Thoracic aorta (tissue), 2 donors: ENCODE measurements around the gene TTBK1. TPM values are rescaled to one million over a fixed set of nuclear protein-coding genes. Genes with fewer than 3 reads are reported as not detected.

Experiments
- ATAC-seq: fragments of 150-250 bp; one replicate; pipeline ENCODE4 v1.8.0; 2017; ENCODE audit warnings: low read depth; ENCODE audit not compliant: insufficient number of reproducible peaks, low FRiP score
- DNase-seq: peaks from one replicate; pipeline ENCODE4 v3.0.0-alpha.2; 2020; ENCODE audit warnings: low spot score
- H3K27ac ChIP-seq, 2 donors: fragments of 200-600 bp; sonication (generic); 1 replicate in 1 of 2; 2 replicates in 1 of 2; pipeline ENCODE4 v1.5.1; 2016; ENCODE audit warnings: mild to moderate bottlenecking in 2 of 2, moderate library complexity in 2 of 2
- H3K27me3 ChIP-seq: fragments of 200-600 bp; sonication (generic); replicated peaks from 2 replicates; pipeline ENCODE4 v1.6.0; 2016; ENCODE audit warnings: mild to moderate bottlenecking; ENCODE audit not compliant: insufficient read depth
- H3K36me3 ChIP-seq: fragments of 200-600 bp; sonication (generic); one replicate; pipeline ENCODE4 v1.5.1; 2016
- H3K4me1 ChIP-seq, 2 donors: fragments of 200-600 bp; sonication (generic); 1 replicate in 1 of 2; 2 replicates in 1 of 2; pipeline versions ENCODE4 v1.5.1 to v1.6.0; 2016; ENCODE audit warnings: low read depth in 2 of 2, mild to moderate bottlenecking in 1 of 2; ENCODE audit not compliant: control insufficient read depth in 1 of 2
- H3K4me3 ChIP-seq: fragments of 200-600 bp; sonication (generic); 2 replicates; pipeline ENCODE4 v1.5.1; 2016; ENCODE audit warnings: mild to moderate bottlenecking
- H3K9me3 ChIP-seq: fragments of 200-600 bp; sonication (generic); 2 replicates; pipeline ENCODE4 v1.5.1; 2016
- total RNA-seq, 2 donors: library from RNA; depleted of rRNA; stranded (reverse); fragments of >200 nt; gene quantifications; one replicate each; pipeline versions ENCODE4 v1.1.0 to v1.2.3, GENCODE V29; 2016
- TF ChIP-seq, protein P1 (sequence below): fragments of 200-600 bp; sonication (generic); IDR thresholded peaks from one replicate; pipeline ENCODE4 v1.5.1; 2019; ENCODE audit warnings: antibody characterized with exemption

The TTBK1 gene
- total RNA-seq, 2 donors from 2014 or later, result not detected

DNA sequence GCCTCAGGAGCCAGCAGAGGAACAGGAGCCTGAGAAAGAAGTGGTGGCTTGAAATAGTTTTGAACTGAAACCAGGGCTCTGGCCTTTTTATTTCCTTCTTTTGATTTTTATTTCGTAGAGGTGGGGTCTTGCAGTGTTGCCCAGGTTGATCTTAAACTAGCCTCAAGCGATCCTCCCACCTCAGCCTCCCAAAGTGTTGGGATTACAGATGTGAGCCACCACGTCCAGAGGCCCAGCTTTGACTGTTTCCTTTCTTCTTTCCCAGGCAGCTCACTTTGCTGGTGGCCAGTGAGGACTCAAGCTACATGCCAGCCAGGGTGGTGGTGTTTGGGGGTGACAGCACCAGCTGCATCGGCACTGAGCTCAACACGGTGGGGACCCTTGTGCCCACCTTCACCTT lies 40.8 kb upstream of the TTBK1 start:
- Histone ChIP-seq H3K36me3 (peaks cover 19% of the 10 kb centered on the region), H3K27ac (no peak overlapping the region), H3K4me1 (no peaks in the 10 kb centered on the region), H3K27me3 (no peaks in the 10 kb centered on the region), H3K4me3 (no peak overlapping the region), H3K9me3 (no peaks in the 10 kb centered on the region)
- TF ChIP-seq, protein P1, sequence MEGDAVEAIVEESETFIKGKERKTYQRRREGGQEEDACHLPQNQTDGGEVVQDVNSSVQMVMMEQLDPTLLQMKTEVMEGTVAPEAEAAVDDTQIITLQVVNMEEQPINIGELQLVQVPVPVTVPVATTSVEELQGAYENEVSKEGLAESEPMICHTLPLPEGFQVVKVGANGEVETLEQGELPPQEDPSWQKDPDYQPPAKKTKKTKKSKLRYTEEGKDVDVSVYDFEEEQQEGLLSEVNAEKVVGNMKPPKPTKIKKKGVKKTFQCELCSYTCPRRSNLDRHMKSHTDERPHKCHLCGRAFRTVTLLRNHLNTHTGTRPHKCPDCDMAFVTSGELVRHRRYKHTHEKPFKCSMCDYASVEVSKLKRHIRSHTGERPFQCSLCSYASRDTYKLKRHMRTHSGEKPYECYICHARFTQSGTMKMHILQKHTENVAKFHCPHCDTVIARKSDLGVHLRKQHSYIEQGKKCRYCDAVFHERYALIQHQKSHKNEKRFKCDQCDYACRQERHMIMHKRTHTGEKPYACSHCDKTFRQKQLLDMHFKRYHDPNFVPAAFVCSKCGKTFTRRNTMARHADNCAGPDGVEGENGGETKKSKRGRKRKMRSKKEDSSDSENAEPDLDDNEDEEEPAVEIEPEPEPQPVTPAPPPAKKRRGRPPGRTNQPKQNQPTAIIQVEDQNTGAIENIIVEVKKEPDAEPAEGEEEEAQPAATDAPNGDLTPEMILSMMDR, result no peak
- DNase-seq (no peak), ATAC-seq (no peak)

DNA sequence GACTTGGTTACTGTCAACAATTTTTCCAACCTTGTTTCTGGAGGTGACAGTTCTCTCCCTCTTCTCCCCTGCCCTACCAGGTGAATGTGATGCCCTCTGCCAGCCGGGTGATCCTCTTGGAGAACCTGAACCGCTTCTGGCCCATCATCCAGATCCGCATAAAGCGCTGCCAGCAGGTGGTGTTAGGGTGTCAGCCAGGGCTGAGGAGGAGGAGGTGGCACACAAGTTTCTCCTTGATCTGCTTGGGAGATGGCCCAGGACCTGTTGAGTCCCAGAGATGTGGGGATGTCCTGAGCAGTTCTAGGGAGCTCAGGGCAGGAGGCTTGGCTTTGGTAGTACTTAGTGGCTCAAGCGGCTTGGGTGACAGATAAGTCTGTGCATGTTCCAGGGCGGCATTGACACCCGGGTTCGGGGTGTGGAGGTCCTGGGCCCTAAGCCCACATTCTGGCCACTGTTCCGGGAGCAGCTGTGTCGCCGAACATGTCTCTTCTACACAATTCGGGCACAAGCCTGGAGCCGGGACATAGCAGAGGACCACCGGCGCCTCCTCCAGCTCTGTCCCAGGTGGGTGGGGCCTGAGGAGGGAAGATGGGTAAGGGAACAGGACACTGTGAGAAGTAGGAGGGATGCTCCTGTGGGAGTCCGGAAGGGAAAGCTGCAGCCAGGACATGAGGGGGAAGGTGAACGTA lies 40.1 kb upstream of the TTBK1 start:
- ATAC-seq, result no peak
- Histone ChIP-seq H3K27me3 (no peaks in the 10 kb centered on the region), H3K27ac (no peak overlapping the region), H3K4me3 (no peak overlapping the region), H3K4me1 (no peaks in the 10 kb centered on the region), H3K36me3 (peaks cover 14% of the 10 kb centered on the region), H3K9me3 (no peaks in the 10 kb centered on the region)
- TF ChIP-seq, protein P1, result no peak
- no peak for DNase-seq

DNA sequence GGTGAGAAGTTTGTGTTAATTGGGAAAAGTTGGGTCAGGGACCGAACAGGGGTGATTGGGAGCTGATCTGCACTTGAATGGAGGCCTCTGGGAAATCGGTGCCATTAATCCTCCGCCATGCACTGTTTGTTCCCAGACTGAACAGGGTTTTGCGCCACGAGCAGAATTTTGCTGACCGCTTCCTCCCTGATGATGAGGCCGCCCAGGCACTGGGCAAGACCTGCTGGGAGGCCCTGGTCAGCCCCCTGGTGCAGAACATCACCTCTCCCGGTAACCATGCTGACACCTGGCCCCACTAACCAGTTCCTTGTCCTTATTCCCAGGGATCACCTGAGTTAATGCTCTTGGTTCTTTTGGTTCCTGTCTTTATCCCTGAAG lies 39.6 kb upstream of the TTBK1 start:
- H3K27me3 ChIP-seq, result no peaks in the 10 kb centered on the region
- ATAC-seq (no peak), DNase-seq (no peak)
- H3K4me1 ChIP-seq, result no peaks in the 10 kb centered on the region
- TF ChIP-seq, protein P1, result no peak
- no peaks in the 10 kb centered on the region for H3K9me3 ChIP-seq
- peaks cover 14% of the 10 kb centered on the region for H3K36me3 ChIP-seq
- no peak overlapping the region for H3K27ac ChIP-seq
- H3K4me3 ChIP-seq, result no peak overlapping the region

DNA sequence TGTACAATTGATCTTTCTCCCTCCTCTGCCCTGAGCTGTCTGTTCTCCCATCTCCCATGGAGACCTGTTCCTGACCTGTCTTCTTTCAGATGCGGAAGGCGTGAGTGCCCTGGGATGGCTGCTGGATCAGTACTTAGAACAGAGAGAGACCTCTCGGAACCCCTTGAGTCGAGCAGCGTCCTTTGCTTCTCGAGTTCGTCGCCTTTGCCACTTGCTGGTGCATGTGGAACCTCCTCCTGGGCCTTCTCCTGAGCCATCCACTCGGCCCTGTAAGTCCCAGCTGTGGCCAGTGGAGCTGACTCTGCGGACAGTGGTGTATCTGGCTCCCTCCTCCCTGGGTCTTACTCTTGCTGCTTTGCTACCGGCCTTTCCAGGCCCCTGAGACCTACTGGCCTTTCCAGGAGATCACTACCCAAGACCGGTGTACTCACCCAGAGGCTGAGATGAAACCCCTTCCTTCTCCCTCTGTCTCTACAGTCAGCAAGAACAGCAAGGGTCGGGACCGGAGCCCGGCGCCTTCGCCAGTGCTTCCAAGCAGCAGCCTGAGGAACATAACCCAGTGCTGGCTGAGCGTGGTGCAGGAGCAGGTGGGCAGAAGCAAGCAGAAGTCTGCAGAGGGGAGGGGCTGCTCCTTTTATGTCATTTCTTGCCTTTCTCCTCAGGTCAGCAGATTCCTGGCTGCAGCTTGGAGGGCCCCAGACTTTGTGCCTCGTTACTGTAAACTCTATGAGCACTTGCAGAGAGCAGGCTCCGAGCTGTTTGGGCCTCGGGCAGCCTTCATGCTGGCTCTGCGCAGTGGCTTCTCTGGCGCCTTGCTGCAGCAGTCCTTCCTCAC lies 38.8 kb upstream of the TTBK1 start:
- ATAC-seq (no peak), DNase-seq (no peak)
- H3K9me3 ChIP-seq, result no peaks in the 10 kb centered on the region
- TF ChIP-seq, protein P1, result no peak
- H3K27me3 ChIP-seq, result no peaks in the 10 kb centered on the region
- no peak overlapping the region for H3K4me3 ChIP-seq
- H3K4me1 ChIP-seq, result no peaks in the 10 kb centered on the region
- H3K27ac ChIP-seq, result no peak overlapping the region
- peaks cover 14% of the 10 kb centered on the region for H3K36me3 ChIP-seq

DNA sequence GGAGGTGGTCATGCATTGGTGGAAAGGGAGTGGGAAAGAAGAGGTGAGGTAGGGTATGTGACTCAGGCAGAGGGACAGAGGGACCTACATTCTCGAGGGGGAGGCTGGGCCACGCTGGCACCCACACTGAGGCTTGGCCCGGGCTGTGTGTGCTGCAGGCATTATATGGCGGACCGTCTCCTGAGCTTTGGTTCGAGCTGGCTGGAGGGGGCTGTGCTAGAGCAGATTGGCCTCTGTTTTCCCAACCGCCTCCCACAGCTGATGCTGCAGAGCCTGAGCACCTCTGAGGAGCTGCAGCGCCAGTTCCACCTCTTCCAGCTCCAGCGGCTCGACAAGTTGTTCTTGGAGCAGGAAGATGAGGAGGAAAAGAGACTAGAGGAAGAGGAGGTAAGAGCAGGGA lies 37.4 kb upstream of the TTBK1 start:
- TF ChIP-seq, protein P1, result no peak
- Histone ChIP-seq H3K27me3 (no peaks in the 10 kb centered on the region), H3K4me1 (no peaks in the 10 kb centered on the region), H3K36me3 (peaks cover 10% of the 10 kb centered on the region), H3K27ac (no peak overlapping the region), H3K4me3 (no peak overlapping the region), H3K9me3 (no peaks in the 10 kb centered on the region)
- ATAC-seq (no peak), DNase-seq (no peak)
